ENCODE measurements around the gene MBD6. TPM values are rescaled to one million over a fixed set of nuclear protein-coding genes. Genes with fewer than 3 reads are reported as not detected.

MBD6 gene, protein sequence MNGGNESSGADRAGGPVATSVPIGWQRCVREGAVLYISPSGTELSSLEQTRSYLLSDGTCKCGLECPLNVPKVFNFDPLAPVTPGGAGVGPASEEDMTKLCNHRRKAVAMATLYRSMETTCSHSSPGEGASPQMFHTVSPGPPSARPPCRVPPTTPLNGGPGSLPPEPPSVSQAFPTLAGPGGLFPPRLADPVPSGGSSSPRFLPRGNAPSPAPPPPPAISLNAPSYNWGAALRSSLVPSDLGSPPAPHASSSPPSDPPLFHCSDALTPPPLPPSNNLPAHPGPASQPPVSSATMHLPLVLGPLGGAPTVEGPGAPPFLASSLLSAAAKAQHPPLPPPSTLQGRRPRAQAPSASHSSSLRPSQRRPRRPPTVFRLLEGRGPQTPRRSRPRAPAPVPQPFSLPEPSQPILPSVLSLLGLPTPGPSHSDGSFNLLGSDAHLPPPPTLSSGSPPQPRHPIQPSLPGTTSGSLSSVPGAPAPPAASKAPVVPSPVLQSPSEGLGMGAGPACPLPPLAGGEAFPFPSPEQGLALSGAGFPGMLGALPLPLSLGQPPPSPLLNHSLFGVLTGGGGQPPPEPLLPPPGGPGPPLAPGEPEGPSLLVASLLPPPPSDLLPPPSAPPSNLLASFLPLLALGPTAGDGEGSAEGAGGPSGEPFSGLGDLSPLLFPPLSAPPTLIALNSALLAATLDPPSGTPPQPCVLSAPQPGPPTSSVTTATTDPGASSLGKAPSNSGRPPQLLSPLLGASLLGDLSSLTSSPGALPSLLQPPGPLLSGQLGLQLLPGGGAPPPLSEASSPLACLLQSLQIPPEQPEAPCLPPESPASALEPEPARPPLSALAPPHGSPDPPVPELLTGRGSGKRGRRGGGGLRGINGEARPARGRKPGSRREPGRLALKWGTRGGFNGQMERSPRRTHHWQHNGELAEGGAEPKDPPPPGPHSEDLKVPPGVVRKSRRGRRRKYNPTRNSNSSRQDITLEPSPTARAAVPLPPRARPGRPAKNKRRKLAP
- total RNA-seq (100 to 1,000 TPM in 1 of 2 experiments, 10 to 100 TPM in 1; 97.4 to 103 TPM), polyA plus RNA-seq (1 to 10 TPM in 1 of 2 donors, under 1 TPM in 1; 0.16 to 2.6 TPM)

- no peaks in the 10 kb centered on the region for H3K27me3 ChIP-seq (ENCODE audit: insufficient read depth, low read length)
- peaks cover 63% of the 10 kb centered on the region for H3K4me1 ChIP-seq (ENCODE audit: insufficient read depth, low read length)
- peaks cover 12% of the 10 kb centered on the region for H3K36me3 ChIP-seq (ENCODE audit: insufficient read depth, low read length)
- ChIA-PET POLR2A (ENCODE audit: partially characterized antibody) (interaction anchor here (0.6 to 2.4 kb wide), 4 partner anchors 12 to 1397 kb away, joined by 3 to 16 read pairs (median 4); partner anchors contain the start of genes ARHGAP9 and TSPAN31), CTCF (ENCODE audit: partially characterized antibody) (no interaction called here)
- no peaks in the 10 kb centered on the region for H3K9me3 ChIP-seq (ENCODE audit: control insufficient read depth in 1 of 2, low read length in 2 of 2)
- Mint-ChIP-seq H3K4me1 (peaks cover 37 to 68% (median 51%) of the 10 kb centered on the region in 4 donors), H3K36me3 (peaks cover 15 to 56% of the 10 kb centered on the region in 2 donors), H3K9me3 (peaks cover 0 to 3% (median 0%) of the 10 kb centered on the region in 8 donors), H3K4me3 (peak within 1 kb of the TSS; percentile 92 to 99 (median 96)), H3K27me3 (peaks cover 0 to 2% of the 10 kb centered on the region in 2 donors), H3K27ac (peak within 1 kb of the TSS; percentile 99 to 100 (median 99))
- intact Hi-C loops (cut with micrococcal nuclease): loop anchor here (1.0 to 5.0 kb wide), 4 partner anchors 60 to 171 kb away; partner anchors contain the start of gene ARHGEF25
- H3K4me3 ChIP-seq (ENCODE audit: low read length in 2 of 2): peak within 1 kb of the TSS; percentile 55 to 63
- peak within 1 kb of the TSS; percentile 96 for H3K27ac ChIP-seq (ENCODE audit: low read depth, low read length)
- DNase-seq: peak; percentile 90 to 93 (median 92)
Measured at GRCh38 chr12:57522011-57522886, at the start of gene MBD6. Gene MBD6, plus strand, starts transcription at chr12:57522824. Its CDS starts 1,480 bp downstream, at chr12:57524304.

DNA sequence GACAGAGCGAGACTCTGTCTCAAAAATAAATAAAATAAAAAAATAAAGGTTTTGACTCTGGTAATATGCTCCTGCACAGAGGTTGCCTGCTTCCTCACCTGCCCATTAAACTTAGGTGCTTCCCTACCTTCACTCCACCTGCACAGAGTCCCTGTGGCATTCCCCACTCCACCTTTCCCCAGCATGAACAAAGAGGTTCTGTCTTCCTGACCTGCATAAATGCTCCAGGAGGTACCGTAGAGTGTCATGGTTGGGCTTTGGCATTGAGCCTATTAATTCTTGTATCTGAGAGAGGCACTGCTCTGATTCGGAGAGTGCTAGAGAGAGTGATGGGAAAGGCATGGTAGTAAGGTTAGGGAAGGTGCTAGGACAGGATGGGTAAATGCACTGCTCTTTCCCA, 49.2 kb upstream of the MBD6 start:
- Mint-ChIP-seq H3K27me3 (no peaks in the 10 kb centered on the region), H3K27ac (peak overlapping the region in 6 of 7 donors; percentile 60 to 92 (median 84)), H3K4me1 (peaks cover 27 to 61% (median 44%) of the 10 kb centered on the region in 4 donors), H3K9me3 (peaks cover 0 to under 1% (median 0%) of the 10 kb centered on the region in 8 donors), H3K4me3 (peak overlapping the region in 6 of 8 donors; percentile 0 to 84 (median 55)), H3K36me3 (peaks cover 49 to 75% of the 10 kb centered on the region in 2 donors)
- CTCF ChIA-PET (ENCODE audit: partially characterized antibody): interaction anchor here (1.3 to 10.7 kb wide), 4 partner anchors 11 to 30 kb away, joined by 3 to 204 read pairs (median 29); partner anchors contain the start of genes GLI1, INHBE and MARS1
- peak in 1 of 5 donors; percentile 27 for DNase-seq
- H3K27ac ChIP-seq (ENCODE audit: low read depth, low read length): no peak overlapping the region
- H3K4me1 ChIP-seq (ENCODE audit: insufficient read depth, low read length): peaks cover 54% of the 10 kb centered on the region
- intact Hi-C loops (cut with micrococcal nuclease): no loop called here
- H3K27me3 ChIP-seq (ENCODE audit: insufficient read depth, low read length): no peaks in the 10 kb centered on the region
- H3K9me3 ChIP-seq (ENCODE audit: control insufficient read depth in 1 of 2, low read length in 2 of 2): no peaks in the 10 kb centered on the region
- POLR2A ChIA-PET (ENCODE audit: partially characterized antibody): interaction anchor here (7.0 to 10.2 kb wide), 2 partner anchors 11 to 15 kb away, joined by 75 to 225 read pairs; partner anchors contain the start of genes GLI1 and MARS1
- peaks cover 59% of the 10 kb centered on the region for H3K36me3 ChIP-seq (ENCODE audit: insufficient read depth, low read length)
- no peak overlapping the region for H3K4me3 ChIP-seq (ENCODE audit: low read length in 2 of 2)

DNA sequence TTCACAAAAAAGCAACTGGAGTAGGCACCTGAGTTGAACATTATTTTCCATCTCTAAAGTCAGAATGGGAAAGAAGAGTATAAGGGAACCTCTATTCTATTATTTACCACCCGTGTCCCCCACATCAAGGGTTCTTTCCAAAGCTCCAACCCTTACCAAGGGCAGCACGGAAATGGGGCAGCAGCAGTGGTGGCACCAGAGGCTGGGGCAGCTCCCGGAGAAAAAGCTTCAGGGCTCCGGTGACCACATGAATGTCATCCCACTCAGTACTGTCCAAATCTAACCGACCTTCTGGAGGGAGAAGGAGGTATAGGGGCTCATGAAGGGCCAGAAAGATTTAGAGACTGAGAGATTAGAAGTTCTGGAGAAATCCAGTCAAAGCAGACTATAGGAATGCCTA, 48.7 kb upstream of the MBD6 start:
- H3K27me3 ChIP-seq (ENCODE audit: insufficient read depth, low read length): no peaks in the 10 kb centered on the region
- ChIA-PET CTCF (ENCODE audit: partially characterized antibody) (interaction anchor here (1.3 to 10.7 kb wide), 5 partner anchors 11 to 30 kb away, joined by 3 to 204 read pairs (median 29); partner anchors contain the start of genes GLI1, INHBE and MARS1), POLR2A (ENCODE audit: partially characterized antibody) (interaction anchor here (7.0 to 10.2 kb wide), 2 partner anchors 12 to 14 kb away, joined by 75 to 225 read pairs; partner anchors contain the start of genes GLI1 and MARS1)
- Mint-ChIP-seq H3K27ac (peak overlapping the region; percentile 60 to 92 (median 82)), H3K4me1 (peaks cover 31 to 64% (median 48%) of the 10 kb centered on the region in 4 donors), H3K9me3 (no peaks in the 10 kb centered on the region), H3K4me3 (peak overlapping the region in 7 of 8 donors; percentile 14 to 85 (median 78)), H3K36me3 (peaks cover 46 to 75% of the 10 kb centered on the region in 2 donors), H3K27me3 (no peaks in the 10 kb centered on the region)
- no peaks in the 10 kb centered on the region for H3K9me3 ChIP-seq (ENCODE audit: control insufficient read depth in 1 of 2, low read length in 2 of 2)
- peaks cover 59% of the 10 kb centered on the region for H3K4me1 ChIP-seq (ENCODE audit: insufficient read depth, low read length)
- H3K4me3 ChIP-seq (ENCODE audit: low read length in 2 of 2): no peak overlapping the region
- peaks cover 59% of the 10 kb centered on the region for H3K36me3 ChIP-seq (ENCODE audit: insufficient read depth, low read length)
- intact Hi-C loops (cut with micrococcal nuclease): no loop called here
- no peak overlapping the region for H3K27ac ChIP-seq (ENCODE audit: low read depth, low read length)
- no peak for DNase-seq

GRCh38 chr12:57474430-57474829, 48.2 kb upstream of the MBD6 start:
- peak overlapping the region; percentile 71 to 85 (median 79) for H3K4me3 Mint-ChIP-seq
- H3K4me1 ChIP-seq (ENCODE audit: insufficient read depth, low read length): peaks cover 64% of the 10 kb centered on the region
- CTCF ChIA-PET (ENCODE audit: partially characterized antibody): interaction anchor here (1.3 to 10.7 kb wide), 5 partner anchors 10 to 29 kb away, joined by 3 to 204 read pairs (median 29); partner anchors contain the start of genes GLI1, INHBE and MARS1
- no peaks in the 10 kb centered on the region for H3K9me3 ChIP-seq (ENCODE audit: control insufficient read depth in 1 of 2, low read length in 2 of 2)
- peaks cover 0 to 3% (median 0%) of the 10 kb centered on the region in 8 donors for H3K9me3 Mint-ChIP-seq
- H3K27me3 ChIP-seq (ENCODE audit: insufficient read depth, low read length): no peaks in the 10 kb centered on the region
- H3K4me1 Mint-ChIP-seq: peaks cover 37 to 70% (median 53%) of the 10 kb centered on the region in 4 donors
- POLR2A ChIA-PET (ENCODE audit: partially characterized antibody): interaction anchor here (1.3 to 10.2 kb wide), 4 partner anchors 12 to 267 kb away, joined by 3 to 225 read pairs (median 78); partner anchors contain the start of genes DDIT3, GLI1 and MARS1
- H3K27ac Mint-ChIP-seq: peak overlapping the region; percentile 60 to 94 (median 82)
- no peak overlapping the region for H3K27ac ChIP-seq (ENCODE audit: low read depth, low read length)
- peaks cover 42 to 70% of the 10 kb centered on the region in 2 donors for H3K36me3 Mint-ChIP-seq
- DNase-seq: no peak
- intact Hi-C loops (cut with micrococcal nuclease): no loop called here
- peaks cover 54% of the 10 kb centered on the region for H3K36me3 ChIP-seq (ENCODE audit: insufficient read depth, low read length)
- no peak overlapping the region for H3K4me3 ChIP-seq (ENCODE audit: low read length in 2 of 2)
- no peaks in the 10 kb centered on the region for H3K27me3 Mint-ChIP-seq

DNA sequence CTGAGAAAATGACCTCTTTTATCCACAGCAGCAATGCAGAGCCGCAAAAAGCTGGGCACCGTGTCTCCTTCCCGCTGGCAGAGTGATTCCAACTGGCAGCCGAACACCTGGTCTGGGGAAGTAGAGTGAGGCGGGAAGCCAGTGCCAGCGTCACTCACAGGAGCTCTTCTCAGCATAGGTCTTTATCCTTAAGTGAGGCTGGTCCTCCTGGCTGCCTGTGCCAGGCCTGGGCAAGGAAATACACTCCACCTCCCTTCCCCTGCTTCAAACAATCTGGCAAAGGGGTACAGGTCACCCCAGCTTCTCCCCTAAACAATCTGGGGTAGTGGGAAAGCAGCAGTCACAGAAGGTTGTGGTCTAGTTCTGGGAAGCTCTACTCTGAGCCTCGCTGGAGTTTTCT, 47.8 kb upstream of the MBD6 start:
- H3K27ac Mint-ChIP-seq: peak overlapping the region; percentile 60 to 94 (median 82)
- Histone ChIP-seq H3K9me3 (ENCODE audit: control insufficient read depth in 1 of 2, low read length in 2 of 2) (no peaks in the 10 kb centered on the region), H3K4me1 (ENCODE audit: insufficient read depth, low read length) (peaks cover 69% of the 10 kb centered on the region), H3K36me3 (ENCODE audit: insufficient read depth, low read length) (peaks cover 50% of the 10 kb centered on the region), H3K27ac (ENCODE audit: low read depth, low read length) (no peak overlapping the region), H3K4me3 (ENCODE audit: low read length in 2 of 2) (no peak overlapping the region), H3K27me3 (ENCODE audit: insufficient read depth, low read length) (no peaks in the 10 kb centered on the region)
- no peaks in the 10 kb centered on the region for H3K27me3 Mint-ChIP-seq
- H3K9me3 Mint-ChIP-seq: peaks cover 0 to 3% (median 0%) of the 10 kb centered on the region in 8 donors
- H3K4me3 Mint-ChIP-seq: peak overlapping the region; percentile 68 to 85 (median 79)
- ChIA-PET CTCF (ENCODE audit: partially characterized antibody) (interaction anchor here (1.5 to 10.7 kb wide), 5 partner anchors 10 to 110 kb away, joined by 4 to 204 read pairs (median 29); partner anchors contain the start of genes GLI1, INHBE and MARS1), POLR2A (ENCODE audit: partially characterized antibody) (interaction anchor here (1.3 to 10.2 kb wide), 4 partner anchors 12 to 267 kb away, joined by 3 to 225 read pairs (median 78); partner anchors contain the start of genes DDIT3, GLI1 and MARS1)
- H3K4me1 Mint-ChIP-seq: peaks cover 41 to 74% (median 57%) of the 10 kb centered on the region in 4 donors
- no peak for DNase-seq
- intact Hi-C loops (cut with micrococcal nuclease): loop anchor here (5.0 kb wide), 1 partner anchor 267 kb away; no protein-coding TSS in a partner anchor
- H3K36me3 Mint-ChIP-seq: peaks cover 42 to 65% of the 10 kb centered on the region in 2 donors
